SW480 (cell line): ENCODE measurements around the gene SLC34A3.

Experiments used
- DNase-seq: peaks from one replicate; pipeline ENCODE4 v3.0.0-alpha.2; 2016; ENCODE audit warnings: low spot score

Gene SLC34A3

GRCh38 chr9:137275588-137276472 is 45.1 kb downstream of the SLC34A3 start:
- no peak for DNase-seq

- DNase-seq: no peak
These were observed 46.0 kb downstream of the SLC34A3 start for GRCh38 chr9:137276473-137277328.

- peak; percentile 82 for DNase-seq
These were observed 46.8 kb downstream of the SLC34A3 start, which contains the start of gene TOR4A for GRCh38 chr9:137277329-137278041. Gene TOR4A, plus strand, starts transcription at chr9:137277726. Its CDS starts 964 bp downstream, at chr9:137278690.

- no peak for DNase-seq
These were observed 47.5 kb downstream of the SLC34A3 start for GRCh38 chr9:137278061-137278701.

GRCh38 chr9:137278721-137279711 is 48.3 kb downstream of the SLC34A3 start:
- DNase-seq: no peak

- DNase-seq: no peak
These were observed 49.2 kb downstream of the SLC34A3 start for GRCh38 chr9:137279741-137280473.

GRCh38 chr9:137280474-137281344 is 50.0 kb downstream of the SLC34A3 start:
- no peak for DNase-seq

GRCh38 chr9:137281345-137282116 is 50.8 kb downstream of the SLC34A3 start:
- no peak for DNase-seq
